GM23248 (cell line): Measurements from ENCODE around the gene KIAA2012. TPM values are rescaled to one million over a fixed set of nuclear protein-coding genes. Genes with fewer than 3 reads are reported as not detected.
A peak's percentile ranks its signal among the peaks of the same experiment; 100 is the strongest.

Experiments
- DNase-seq: peaks from one replicate; pipeline ENCODE4 v3.0.0-alpha.2; 2015
- H2AFZ ChIP-seq: fragments of 200-600 bp; sonication (generic); 2 replicates; pipeline ENCODE4 v1.6.1; 2016; ENCODE audit warnings: antibody characterized with exemption
- H3F3A ChIP-seq: fragments of 200-600 bp; sonication (generic); 2 replicates; pipeline ENCODE4 v1.6.1; 2016; ENCODE audit warnings: mild to moderate bottlenecking, antibody characterized with exemption, mixed run types; ENCODE audit not compliant: insufficient read depth
- H3K27ac ChIP-seq: fragments of 200-600 bp; sonication (generic); 2 replicates; pipeline ENCODE4 v1.5.1; 2016; ENCODE audit warnings: mild to moderate bottlenecking
- H3K27me3 ChIP-seq: fragments of 200-600 bp; sonication (generic); replicated peaks from 2 replicates; pipeline ENCODE4 v1.6.1; 2016; ENCODE audit warnings: mild to moderate bottlenecking; ENCODE audit not compliant: insufficient read depth
- H3K36me3 ChIP-seq: fragments of 200-600 bp; sonication (generic); 2 replicates; pipeline ENCODE4 v1.6.1; 2016; ENCODE audit warnings: low read depth, mild to moderate bottlenecking
- H3K4me1 ChIP-seq: fragments of 200-600 bp; sonication (generic); 2 replicates; pipeline ENCODE4 v1.6.1; 2016; ENCODE audit warnings: mild to moderate bottlenecking; ENCODE audit not compliant: insufficient read depth
- H3K4me2 ChIP-seq: fragments of 200-600 bp; sonication (generic); one replicate; pipeline ENCODE4 v1.6.1; 2016; ENCODE audit warnings: mild to moderate bottlenecking; ENCODE audit not compliant: unreplicated experiment
- H3K4me3 ChIP-seq: fragments of 200-600 bp; sonication (generic); 2 replicates; pipeline ENCODE4 v1.5.1; 2016; ENCODE audit warnings: mild to moderate bottlenecking
- H3K79me2 ChIP-seq: fragments of 200-600 bp; sonication (generic); 2 replicates; pipeline ENCODE4 v1.6.1; 2016; ENCODE audit warnings: mild to moderate bottlenecking; ENCODE audit not compliant: insufficient read depth
- H3K9ac ChIP-seq: fragments of 200-600 bp; sonication (generic); 2 replicates; pipeline ENCODE4 v1.6.1; 2016; ENCODE audit warnings: mild to moderate bottlenecking
- H3K9me2 ChIP-seq: fragments of 200-600 bp; sonication (generic); 2 replicates; pipeline ENCODE4 v1.6.1; 2016; ENCODE audit warnings: mixed run types, mild to moderate bottlenecking, moderate library complexity; ENCODE audit not compliant: insufficient read depth
- H3K9me3 ChIP-seq: fragments of 200-600 bp; sonication (generic); one replicate; pipeline ENCODE4 v1.6.1; 2017; ENCODE audit warnings: low read depth
- H4K20me1 ChIP-seq: fragments of 200-600 bp; sonication (generic); 2 replicates; pipeline ENCODE4 v1.6.0; 2016; ENCODE audit not compliant: insufficient read depth
- EZH2 ChIP-seq: fragments of 200-600 bp; sonication (generic); IDR thresholded peaks from 2 replicates; pipeline ENCODE4 v1.6.1; 2018; ENCODE audit warnings: antibody characterized with exemption, mild to moderate bottlenecking; ENCODE audit not compliant: insufficient read depth, poor library complexity, severe bottlenecking
- EZH2phosphoT487 ChIP-seq: fragments of 200-600 bp; sonication (generic); IDR thresholded peaks from 2 replicates; pipeline ENCODE4 v1.6.1; 2018; ENCODE audit warnings: antibody characterized with exemption, moderate library complexity, mild to moderate bottlenecking, low read depth; ENCODE audit not compliant: insufficient read depth
- WGBS, 2 experiments: methylation state at CpG; one replicate each; pipeline ENCODE4 v1.1.6; 2015 to 2017; ENCODE audit warnings: low lambda C conversion rate in 2 of 2, low coverage in 1 of 2; ENCODE audit errors: missing lambda C conversion rate in 2 of 2; 5-methylcytosine and 5-hydroxymethylcytosine counted together
- in situ Hi-C: fragments of 300-500 bp; cut with MboI; formaldehyde crosslinking; loops from 2 replicates; pipeline ENCODE4 v1.15.0; 2020
- polyA plus RNA-seq: library from polyadenylated mRNA; unstranded; fragments of >200 nt; fragmentation: Nextera tagmentation; extraction: Ambion mirVana; gene quantifications from 2 replicates; pipeline ENCODE4 v1.2.1, GENCODE V29; 2016
- total RNA-seq: library from RNA; depleted of rRNA; stranded (reverse); fragments of >200 nt; shearing (Covaris generic); gene quantifications from 2 replicates; pipeline ENCODE4 v1.2.3, GENCODE V29; 2014

KIAA2012 gene
- total and polyA plus RNA-seq, 2 experiments from 2014 or later, result 0.18 TPM; not detected in 1

- H3K9me2 ChIP-seq, result no peaks in the 10 kb centered on the region
- DNase-seq, result no peak
- peaks cover 26% of the 10 kb centered on the region for H3F3A ChIP-seq
- TF ChIP-seq EZH2phosphoT487 (no peak), EZH2 (no peak)
- H3K27ac ChIP-seq, result no peak overlapping the region
- H3K9me3 ChIP-seq, result no peaks in the 10 kb centered on the region
- H4K20me1 ChIP-seq, result no peaks in the 10 kb centered on the region
- no peak overlapping the region for H3K4me2 ChIP-seq
- no peaks in the 10 kb centered on the region for H3K79me2 ChIP-seq
- WGBS, 2 experiments, result 63 to 68% methylated on average over 6 of the region's 6 CpGs
- no peak overlapping the region for H3K9ac ChIP-seq
- no peak overlapping the region for H3K4me3 ChIP-seq
- H3K4me1 ChIP-seq, result peaks cover 33% of the 10 kb centered on the region
- no peaks in the 10 kb centered on the region for H3K27me3 ChIP-seq
- H3K36me3 ChIP-seq, result no peaks in the 10 kb centered on the region
- H2AFZ ChIP-seq, result no peak overlapping the region
- in situ Hi-C loops, result no loop called here
These were observed 36.2 kb downstream of the KIAA2012 start for GRCh38 chr2:202109139-202109736.

- Histone ChIP-seq H3F3A (peaks cover 31% of the 10 kb centered on the region), H3K9me2 (no peaks in the 10 kb centered on the region), H3K4me1 (peaks cover 39% of the 10 kb centered on the region), H3K27ac (no peak overlapping the region), H3K79me2 (no peaks in the 10 kb centered on the region), H3K36me3 (no peaks in the 10 kb centered on the region), H3K27me3 (no peaks in the 10 kb centered on the region), H3K9ac (no peak overlapping the region), H3K4me2 (no peak overlapping the region), H3K4me3 (no peak overlapping the region), H3K9me3 (no peaks in the 10 kb centered on the region), H4K20me1 (no peaks in the 10 kb centered on the region), H2AFZ (no peak overlapping the region)
- WGBS, 2 experiments, result 17 to 21% methylated on average over 5 of the region's 5 CpGs
- no peak for TF ChIP-seq EZH2
- no peak for TF ChIP-seq EZH2phosphoT487
- in situ Hi-C loops, result no loop called here
- peak; percentile 72 for DNase-seq
These were observed 36.7 kb downstream of the KIAA2012 start for GRCh38 chr2:202109737-202110184.

GRCh38 chr2:202110491-202110890, 37.4 kb downstream of the KIAA2012 start:
- in situ Hi-C loops, result no loop called here
- Histone ChIP-seq H3K4me2 (no peak overlapping the region), H3K9me2 (no peaks in the 10 kb centered on the region), H3K4me3 (no peak overlapping the region), H3K4me1 (peaks cover 46% of the 10 kb centered on the region), H3K9ac (no peak overlapping the region), H3K36me3 (no peaks in the 10 kb centered on the region), H2AFZ (no peak overlapping the region), H4K20me1 (no peaks in the 10 kb centered on the region), H3K27ac (no peak overlapping the region), H3F3A (peaks cover 39% of the 10 kb centered on the region), H3K9me3 (no peaks in the 10 kb centered on the region), H3K79me2 (no peaks in the 10 kb centered on the region), H3K27me3 (no peaks in the 10 kb centered on the region)
- DNase-seq, result no peak
- WGBS, 2 experiments, result 45 to 50% methylated on average over 1 of the region's 1 CpG
- no peak for TF ChIP-seq EZH2phosphoT487
- no peak for TF ChIP-seq EZH2

GRCh38 chr2:202112041-202112440, 39.0 kb downstream of the KIAA2012 start:
- Histone ChIP-seq H3K27ac (no peak overlapping the region), H3K79me2 (no peaks in the 10 kb centered on the region), H3K27me3 (no peaks in the 10 kb centered on the region), H2AFZ (no peak overlapping the region), H3K9me3 (no peaks in the 10 kb centered on the region), H3K36me3 (no peaks in the 10 kb centered on the region), H4K20me1 (no peaks in the 10 kb centered on the region), H3K9me2 (no peaks in the 10 kb centered on the region), H3K4me2 (no peak overlapping the region), H3F3A (peaks cover 47% of the 10 kb centered on the region), H3K9ac (no peak overlapping the region), H3K4me3 (no peak overlapping the region), H3K4me1 (peaks cover 56% of the 10 kb centered on the region)
- no peak for TF ChIP-seq EZH2
- no peak for TF ChIP-seq EZH2phosphoT487
- in situ Hi-C loops, result no loop called here
- 84 to 88% methylated on average over 7 of the region's 7 CpGs for WGBS, 2 experiments
- no peak for DNase-seq
